ENCODE data around the gene AGPAT2. TPM values are rescaled to one million over a fixed set of nuclear protein-coding genes. Genes with fewer than 3 reads are reported as not detected.

The AGPAT2 gene
- total and polyA plus RNA-seq, 2 experiments from 2014 or later: 31.8 to 44.7 TPM

- TF ChIP-seq ZNF114 (CRISPR knock-in tag; IDR thresholded peaks at IDR 0.05): no peak
- TF ChIP-seq STAT1 (IDR thresholded peaks at IDR 0.05; ENCODE audit: unreplicated experiment): no peak
- TF ChIP-seq, protein P1, sequence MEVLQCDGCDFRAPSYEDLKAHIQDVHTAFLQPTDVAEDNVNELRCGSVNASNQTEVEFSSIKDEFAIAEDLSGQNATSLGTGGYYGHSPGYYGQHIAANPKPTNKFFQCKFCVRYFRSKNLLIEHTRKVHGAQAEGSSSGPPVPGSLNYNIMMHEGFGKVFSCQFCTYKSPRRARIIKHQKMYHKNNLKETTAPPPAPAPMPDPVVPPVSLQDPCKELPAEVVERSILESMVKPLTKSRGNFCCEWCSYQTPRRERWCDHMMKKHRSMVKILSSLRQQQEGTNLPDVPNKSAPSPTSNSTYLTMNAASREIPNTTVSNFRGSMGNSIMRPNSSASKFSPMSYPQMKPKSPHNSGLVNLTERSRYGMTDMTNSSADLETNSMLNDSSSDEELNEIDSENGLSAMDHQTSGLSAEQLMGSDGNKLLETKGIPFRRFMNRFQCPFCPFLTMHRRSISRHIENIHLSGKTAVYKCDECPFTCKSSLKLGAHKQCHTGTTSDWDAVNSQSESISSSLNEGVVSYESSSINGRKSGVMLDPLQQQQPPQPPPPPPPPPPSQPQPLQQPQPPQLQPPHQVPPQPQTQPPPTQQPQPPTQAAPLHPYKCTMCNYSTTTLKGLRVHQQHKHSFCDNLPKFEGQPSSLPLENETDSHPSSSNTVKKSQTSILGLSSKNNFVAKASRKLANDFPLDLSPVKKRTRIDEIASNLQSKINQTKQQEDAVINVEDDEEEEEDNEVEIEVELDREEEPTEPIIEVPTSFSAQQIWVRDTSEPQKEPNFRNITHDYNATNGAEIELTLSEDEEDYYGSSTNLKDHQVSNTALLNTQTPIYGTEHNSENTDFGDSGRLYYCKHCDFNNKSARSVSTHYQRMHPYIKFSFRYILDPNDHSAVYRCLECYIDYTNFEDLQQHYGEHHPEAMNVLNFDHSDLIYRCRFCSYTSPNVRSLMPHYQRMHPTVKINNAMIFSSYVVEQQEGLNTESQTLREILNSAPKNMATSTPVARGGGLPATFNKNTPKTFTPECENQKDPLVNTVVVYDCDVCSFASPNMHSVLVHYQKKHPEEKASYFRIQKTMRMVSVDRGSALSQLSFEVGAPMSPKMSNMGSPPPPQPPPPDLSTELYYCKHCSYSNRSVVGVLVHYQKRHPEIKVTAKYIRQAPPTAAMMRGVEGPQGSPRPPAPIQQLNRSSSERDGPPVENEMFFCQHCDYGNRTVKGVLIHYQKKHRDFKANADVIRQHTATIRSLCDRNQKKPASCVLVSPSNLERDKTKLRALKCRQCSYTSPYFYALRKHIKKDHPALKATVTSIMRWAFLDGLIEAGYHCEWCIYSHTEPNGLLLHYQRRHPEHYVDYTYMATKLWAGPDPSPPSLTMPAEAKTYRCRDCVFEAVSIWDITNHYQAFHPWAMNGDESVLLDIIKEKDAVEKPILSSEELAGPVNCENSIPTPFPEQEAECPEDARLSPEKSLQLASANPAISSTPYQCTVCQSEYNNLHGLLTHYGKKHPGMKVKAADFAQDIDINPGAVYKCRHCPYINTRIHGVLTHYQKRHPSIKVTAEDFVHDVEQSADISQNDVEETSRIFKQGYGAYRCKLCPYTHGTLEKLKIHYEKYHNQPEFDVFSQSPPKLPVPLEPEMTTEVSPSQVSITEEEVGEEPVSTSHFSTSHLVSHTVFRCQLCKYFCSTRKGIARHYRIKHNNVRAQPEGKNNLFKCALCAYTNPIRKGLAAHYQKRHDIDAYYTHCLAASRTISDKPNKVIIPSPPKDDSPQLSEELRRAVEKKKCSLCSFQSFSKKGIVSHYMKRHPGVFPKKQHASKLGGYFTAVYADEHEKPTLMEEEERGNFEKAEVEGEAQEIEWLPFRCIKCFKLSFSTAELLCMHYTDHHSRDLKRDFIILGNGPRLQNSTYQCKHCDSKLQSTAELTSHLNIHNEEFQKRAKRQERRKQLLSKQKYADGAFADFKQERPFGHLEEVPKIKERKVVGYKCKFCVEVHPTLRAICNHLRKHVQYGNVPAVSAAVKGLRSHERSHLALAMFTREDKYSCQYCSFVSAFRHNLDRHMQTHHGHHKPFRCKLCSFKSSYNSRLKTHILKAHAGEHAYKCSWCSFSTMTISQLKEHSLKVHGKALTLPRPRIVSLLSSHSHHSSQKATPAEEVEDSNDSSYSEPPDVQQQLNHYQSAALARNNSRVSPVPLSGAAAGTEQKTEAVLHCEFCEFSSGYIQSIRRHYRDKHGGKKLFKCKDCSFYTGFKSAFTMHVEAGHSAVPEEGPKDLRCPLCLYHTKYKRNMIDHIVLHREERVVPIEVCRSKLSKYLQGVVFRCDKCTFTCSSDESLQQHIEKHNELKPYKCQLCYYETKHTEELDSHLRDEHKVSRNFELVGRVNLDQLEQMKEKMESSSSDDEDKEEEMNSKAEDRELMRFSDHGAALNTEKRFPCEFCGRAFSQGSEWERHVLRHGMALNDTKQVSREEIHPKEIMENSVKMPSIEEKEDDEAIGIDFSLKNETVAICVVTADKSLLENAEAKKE (CRISPR knock-in tag; IDR thresholded peaks at IDR 0.05): no peak
- TF ChIP-seq EZH2 (IDR thresholded peaks at IDR 0.05; ENCODE audit: low read depth, unreplicated experiment): no peak
- no peak for TF ChIP-seq CREB1 (CRISPR knock-in tag; IDR thresholded peaks at IDR 0.05; ENCODE audit: low read depth)
- no peak for TF ChIP-seq POLR2AphosphoS5 (IDR thresholded peaks at IDR 0.05; ENCODE audit: low read depth)
- no peak for TF ChIP-seq ZNF331 (CRISPR knock-in tag; IDR thresholded peaks at IDR 0.05; ENCODE audit: low read depth)
- no peak for TF ChIP-seq JUNB (IDR thresholded peaks at IDR 0.05; ENCODE audit: unreplicated experiment)
- TF ChIP-seq EZH2phosphoT487 (IDR thresholded peaks at IDR 0.05; ENCODE audit: unreplicated experiment): no peak
These were observed 43.5 kb downstream of the AGPAT2 start (continued) for GRCh38 chr9:136643596-136644342.

DNA sequence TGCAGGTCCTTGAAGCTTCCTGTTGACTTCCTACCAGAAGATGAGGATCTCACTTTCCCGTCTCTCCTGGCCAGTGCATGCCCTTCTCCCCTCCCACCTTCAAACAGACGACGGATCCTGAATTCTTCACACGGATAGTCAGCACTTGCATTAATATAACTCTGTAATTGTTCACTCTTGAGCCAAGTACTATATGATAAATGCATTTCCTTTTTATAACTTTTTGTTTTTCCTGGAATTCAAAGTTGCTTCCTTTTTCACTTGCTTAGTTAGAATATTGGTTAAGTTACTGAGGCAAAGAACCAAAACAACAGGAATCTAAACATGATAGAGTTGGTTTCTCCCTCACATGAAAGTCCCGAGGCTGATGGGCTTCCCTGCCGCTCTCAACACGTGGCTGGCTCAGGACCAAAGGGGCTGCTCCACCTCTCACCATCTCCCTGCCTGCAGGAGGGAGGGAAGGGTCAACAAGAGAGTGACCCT, 44.8 kb downstream of the AGPAT2 start:
- no peak overlapping the region for H3K4me3 Mint-ChIP-seq
- no peaks in the 10 kb centered on the region for H3K36me3 ChIP-seq (ENCODE audit: insufficient read depth)
- H3K9me3 Mint-ChIP-seq: no peaks in the 10 kb centered on the region
- H3K27ac ChIP-seq (ENCODE audit: low read depth): no peak overlapping the region
- peaks cover 2% of the 10 kb centered on the region for H3K27me3 Mint-ChIP-seq (ENCODE audit: insufficient read depth, low read depth, poor library complexity)
- H2AFZ ChIP-seq: no peak overlapping the region
- H3K27ac Mint-ChIP-seq: no peak overlapping the region
- no peaks in the 10 kb centered on the region for H4K20me1 ChIP-seq (replicated peaks; ENCODE audit: insufficient read depth)
- H3K36me3 Mint-ChIP-seq (ENCODE audit: low read depth): no peaks in the 10 kb centered on the region
- ATAC-seq: no peak
- no peaks in the 10 kb centered on the region; the same call in 1 of the 2 replicates for H3K4me1 ChIP-seq (ENCODE audit: insufficient read depth)
- H3K4me1 Mint-ChIP-seq: peaks cover 4% of the 10 kb centered on the region; the same call in 1 of the 3 replicates
- H3K4me3 ChIP-seq: no peak overlapping the region
- H3K79me2 ChIP-seq (replicated peaks; ENCODE audit: insufficient read depth): no peaks in the 10 kb centered on the region
- no peaks in the 10 kb centered on the region for H3K9me2 ChIP-seq (ENCODE audit: insufficient read depth)
- no peak for DNase-seq (ENCODE audit: low spot score)
- H3K4me2 ChIP-seq: no peak overlapping the region
- no peaks in the 10 kb centered on the region for H3K27me3 ChIP-seq (ENCODE audit: insufficient read depth)
- no peaks in the 10 kb centered on the region; the same call in 1 of the 2 replicates for H3F3A ChIP-seq (replicated peaks; ENCODE audit: low read depth)
- TF ChIP-seq, protein P2, sequence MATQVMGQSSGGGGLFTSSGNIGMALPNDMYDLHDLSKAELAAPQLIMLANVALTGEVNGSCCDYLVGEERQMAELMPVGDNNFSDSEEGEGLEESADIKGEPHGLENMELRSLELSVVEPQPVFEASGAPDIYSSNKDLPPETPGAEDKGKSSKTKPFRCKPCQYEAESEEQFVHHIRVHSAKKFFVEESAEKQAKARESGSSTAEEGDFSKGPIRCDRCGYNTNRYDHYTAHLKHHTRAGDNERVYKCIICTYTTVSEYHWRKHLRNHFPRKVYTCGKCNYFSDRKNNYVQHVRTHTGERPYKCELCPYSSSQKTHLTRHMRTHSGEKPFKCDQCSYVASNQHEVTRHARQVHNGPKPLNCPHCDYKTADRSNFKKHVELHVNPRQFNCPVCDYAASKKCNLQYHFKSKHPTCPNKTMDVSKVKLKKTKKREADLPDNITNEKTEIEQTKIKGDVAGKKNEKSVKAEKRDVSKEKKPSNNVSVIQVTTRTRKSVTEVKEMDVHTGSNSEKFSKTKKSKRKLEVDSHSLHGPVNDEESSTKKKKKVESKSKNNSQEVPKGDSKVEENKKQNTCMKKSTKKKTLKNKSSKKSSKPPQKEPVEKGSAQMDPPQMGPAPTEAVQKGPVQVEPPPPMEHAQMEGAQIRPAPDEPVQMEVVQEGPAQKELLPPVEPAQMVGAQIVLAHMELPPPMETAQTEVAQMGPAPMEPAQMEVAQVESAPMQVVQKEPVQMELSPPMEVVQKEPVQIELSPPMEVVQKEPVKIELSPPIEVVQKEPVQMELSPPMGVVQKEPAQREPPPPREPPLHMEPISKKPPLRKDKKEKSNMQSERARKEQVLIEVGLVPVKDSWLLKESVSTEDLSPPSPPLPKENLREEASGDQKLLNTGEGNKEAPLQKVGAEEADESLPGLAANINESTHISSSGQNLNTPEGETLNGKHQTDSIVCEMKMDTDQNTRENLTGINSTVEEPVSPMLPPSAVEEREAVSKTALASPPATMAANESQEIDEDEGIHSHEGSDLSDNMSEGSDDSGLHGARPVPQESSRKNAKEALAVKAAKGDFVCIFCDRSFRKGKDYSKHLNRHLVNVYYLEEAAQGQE (IDR thresholded peaks at IDR 0.05; ENCODE audit: unreplicated experiment): no peak
- TF ChIP-seq POLR2AphosphoS5 (IDR thresholded peaks at IDR 0.05; ENCODE audit: low read depth): no peak
